NCI-H2196 treated with DMSO at 0.1 percent for 48 hours (cell line): ENCODE results near the gene COMT.
A peak's percentile ranks its signal among the peaks of the same experiment; 100 is the strongest.

Source experiments
- DNase-seq: peaks from one replicate; lab custom pipeline; 2025; ENCODE audit not compliant: unreplicated experiment; lab: John Stamatoyannopoulos, UW

COMT gene

DNA sequence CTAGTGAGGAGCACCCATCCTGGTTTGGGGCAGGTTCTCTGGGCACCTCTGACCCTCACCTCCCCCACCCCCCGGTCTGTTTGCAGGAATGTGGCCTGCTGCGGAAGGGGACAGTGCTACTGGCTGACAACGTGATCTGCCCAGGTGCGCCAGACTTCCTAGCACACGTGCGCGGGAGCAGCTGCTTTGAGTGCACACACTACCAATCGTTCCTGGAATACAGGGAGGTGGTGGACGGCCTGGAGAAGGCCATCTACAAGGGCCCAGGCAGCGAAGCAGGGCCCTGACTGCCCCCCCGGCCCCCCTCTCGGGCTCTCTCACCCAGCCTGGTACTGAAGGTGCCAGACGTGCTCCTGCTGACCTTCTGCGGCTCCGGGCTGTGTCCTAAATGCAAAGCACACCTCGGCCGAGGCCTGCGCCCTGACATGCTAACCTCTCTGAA lies 26.9 kb downstream of the COMT start:
- DNase-seq = no peak

DNA sequence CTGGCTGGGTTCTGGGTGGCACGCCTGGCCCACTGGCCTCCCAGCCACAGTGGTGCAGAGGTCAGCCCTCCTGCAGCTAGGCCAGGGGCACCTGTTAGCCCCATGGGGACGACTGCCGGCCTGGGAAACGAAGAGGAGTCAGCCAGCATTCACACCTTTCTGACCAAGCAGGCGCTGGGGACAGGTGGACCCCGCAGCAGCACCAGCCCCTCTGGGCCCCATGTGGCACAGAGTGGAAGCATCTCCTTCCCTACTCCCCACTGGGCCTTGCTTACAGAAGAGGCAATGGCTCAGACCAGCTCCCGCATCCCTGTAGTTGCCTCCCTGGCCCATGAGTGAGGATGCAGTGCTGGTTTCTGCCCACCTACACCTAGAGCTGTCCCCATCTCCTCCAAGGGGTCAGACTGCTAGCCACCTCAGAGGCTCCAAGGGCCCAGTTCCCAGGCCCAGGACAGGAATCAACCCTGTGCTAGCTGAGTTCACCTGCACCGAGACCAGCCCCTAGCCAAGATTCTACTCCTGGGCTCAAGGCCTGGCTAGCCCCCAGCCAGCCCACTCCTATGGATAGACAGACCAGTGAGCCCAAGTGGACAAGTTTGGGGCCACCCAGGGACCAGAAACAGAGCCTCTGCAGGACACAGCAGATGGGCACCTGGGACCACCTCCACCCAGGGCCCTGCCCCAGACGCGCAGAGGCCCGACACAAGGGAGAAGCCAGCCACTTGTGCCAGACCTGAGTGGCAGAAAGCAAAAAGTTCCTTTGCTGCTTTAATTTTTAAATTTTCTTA lies 27.8 kb downstream of the COMT start:
- no peak for DNase-seq

- DNase-seq = no peak
Measured at GRCh38 chr22:19970031-19970478, 28.5 kb downstream of the COMT start.

GRCh38 chr22:19970479-19971275 lies 29.1 kb downstream of the COMT start:
- DNase-seq = peak; percentile 21

DNA sequence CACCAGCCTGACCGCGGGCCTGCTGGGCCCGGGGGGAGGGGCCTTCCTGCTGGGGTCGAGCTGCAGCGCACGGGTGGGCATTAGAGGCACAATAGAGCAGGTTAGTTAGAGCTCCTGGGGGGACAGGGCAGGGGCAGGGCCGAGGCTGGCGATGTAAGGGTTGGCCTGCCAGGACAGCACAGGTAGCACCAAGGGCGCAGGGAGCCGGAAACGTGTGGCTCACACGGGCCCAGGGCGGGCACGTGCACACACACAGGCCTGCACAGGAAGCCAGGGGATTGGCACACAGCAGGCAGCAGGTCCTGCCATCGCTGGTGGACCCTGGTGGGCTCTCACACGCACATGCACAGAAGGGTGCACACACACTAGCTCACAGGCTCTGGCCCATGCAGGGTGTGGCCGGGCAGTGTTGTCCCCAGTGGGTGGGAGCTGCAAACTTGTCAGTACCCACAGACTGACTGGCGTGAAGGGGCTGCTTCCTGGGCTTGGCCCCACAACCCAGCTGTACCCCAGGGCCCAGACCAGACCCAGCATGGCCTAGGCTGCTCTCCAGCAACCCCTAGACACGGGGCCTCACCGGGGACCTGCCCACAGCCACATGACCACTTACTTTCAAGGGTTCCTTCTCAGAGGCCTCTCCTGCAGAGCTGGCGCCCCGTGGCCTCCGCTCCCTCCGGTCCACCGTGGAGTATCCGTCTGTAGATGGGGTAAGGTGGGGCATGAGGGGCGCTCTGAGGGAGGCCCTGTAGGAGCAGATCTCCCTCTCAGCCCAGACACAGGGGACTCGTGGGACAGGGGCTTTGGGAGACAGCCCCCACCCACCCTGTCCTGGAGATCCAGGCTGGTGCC lies 29.9 kb downstream of the COMT start:
- no peak for DNase-seq

GRCh38 chr22:19972251-19972650 lies 30.7 kb downstream of the COMT start:
- DNase-seq = no peak

GRCh38 chr22:19972652-19973550 lies 31.3 kb downstream of the COMT start:
- DNase-seq = no peak

- no peak for DNase-seq
Measured at GRCh38 chr22:19973551-19974267, 32.1 kb downstream of the COMT start.

- DNase-seq = peak; percentile 63
Measured at GRCh38 chr22:19974268-19974861, 32.8 kb downstream of the COMT start.

DNA sequence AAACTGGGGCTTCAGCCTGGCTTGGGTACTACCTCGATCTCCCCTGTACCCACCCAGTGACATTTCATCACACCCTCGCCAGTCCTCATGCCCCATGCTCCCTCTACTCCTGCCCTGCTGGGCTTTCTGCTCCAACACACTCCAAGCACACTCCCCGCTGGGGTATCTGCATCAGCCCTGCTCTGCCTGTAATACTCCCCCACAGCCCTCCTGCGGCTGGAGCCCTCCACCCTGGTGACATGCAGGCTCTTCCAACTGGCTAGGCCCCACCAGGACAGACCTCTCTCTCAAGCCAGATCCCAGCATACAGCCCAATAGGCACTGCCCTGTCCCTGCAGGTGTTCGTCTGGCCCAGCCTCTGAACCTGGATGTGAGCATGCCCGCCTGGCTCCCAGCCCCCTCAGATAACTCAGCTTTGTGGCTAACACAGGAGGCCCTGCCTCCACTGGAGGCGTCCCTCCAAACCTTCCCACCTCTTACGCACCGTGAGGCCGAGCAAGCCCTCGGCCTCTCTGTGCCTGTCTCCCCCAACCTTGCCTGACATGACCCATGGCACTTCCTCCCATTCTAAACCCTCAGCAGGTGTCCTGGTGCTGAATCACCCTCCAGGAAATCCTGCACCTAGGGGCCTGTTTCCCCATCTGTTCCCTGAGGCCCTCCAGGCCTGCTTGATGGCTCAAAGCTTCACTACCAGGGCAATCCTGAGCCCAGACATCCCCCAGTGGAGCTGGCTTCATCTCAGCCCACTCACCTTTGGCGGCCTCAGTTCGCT lies 33.5 kb downstream of the COMT start:
- no peak for DNase-seq

DNA sequence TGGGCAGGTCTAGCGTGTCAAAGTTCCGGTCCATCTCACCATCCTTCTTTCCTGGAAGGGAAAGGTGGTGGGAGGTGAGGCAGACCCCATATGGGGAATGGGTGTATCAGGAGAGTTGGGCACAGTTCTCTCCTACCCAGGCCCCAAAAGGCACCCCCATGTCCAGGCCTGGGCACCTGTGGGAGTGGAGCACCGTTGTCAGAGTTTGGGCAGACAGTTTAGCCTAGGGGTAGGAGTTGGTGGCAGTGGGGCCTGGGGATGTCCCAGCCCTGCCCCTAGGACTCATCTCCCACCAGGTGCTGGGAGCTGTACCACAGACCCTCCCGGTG lies 34.1 kb downstream of the COMT start:
- no peak for DNase-seq

GRCh38 chr22:19976671-19977070 lies 35.1 kb downstream of the COMT start:
- no peak for DNase-seq

DNA sequence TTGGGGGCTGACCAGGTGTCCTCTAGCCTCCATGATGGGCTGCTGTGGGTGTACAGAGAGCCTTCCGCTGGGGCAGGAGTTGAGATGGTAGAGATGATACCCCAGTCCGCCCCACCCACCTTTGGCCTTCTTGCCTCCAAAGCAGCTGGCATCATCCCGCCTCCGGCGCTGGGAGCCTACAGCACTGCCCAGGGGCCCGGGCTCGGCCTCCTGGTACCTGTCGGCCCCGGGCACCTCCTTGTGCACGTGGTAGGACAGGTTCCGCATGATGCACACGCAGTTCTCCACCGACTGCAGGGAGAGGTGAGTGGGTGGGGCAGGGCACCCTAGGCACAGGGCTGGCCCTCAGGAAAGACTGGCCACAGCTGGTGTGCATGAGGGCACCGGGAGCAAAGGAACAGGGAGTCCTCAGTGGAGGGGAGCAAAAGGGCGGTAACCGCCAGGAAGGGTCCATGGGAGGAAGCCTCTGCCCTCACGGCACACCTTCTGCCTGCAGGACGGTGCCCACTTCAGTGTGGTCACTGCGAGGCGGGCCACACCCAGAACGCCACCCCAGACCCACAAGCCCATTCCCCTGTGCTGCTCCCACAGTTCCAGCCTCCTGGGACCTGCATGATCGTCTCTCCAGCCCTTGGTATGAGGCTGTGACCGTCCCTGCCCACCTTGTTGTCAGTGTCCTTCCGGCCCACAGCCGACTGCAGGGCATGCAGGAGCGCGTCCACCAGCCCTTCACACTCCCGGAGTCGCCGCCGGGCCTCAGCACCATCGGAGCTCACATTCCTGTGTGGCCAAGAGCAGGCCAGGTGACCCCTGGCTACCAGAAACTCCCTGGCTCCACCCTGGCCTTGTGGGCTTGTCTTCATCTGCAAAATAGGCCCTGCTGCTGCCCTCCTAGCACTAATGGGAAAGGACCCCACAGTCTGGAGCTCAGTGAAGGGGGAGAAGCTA lies 36.0 kb downstream of the COMT start:
- DNase-seq = no peak

DNA sequence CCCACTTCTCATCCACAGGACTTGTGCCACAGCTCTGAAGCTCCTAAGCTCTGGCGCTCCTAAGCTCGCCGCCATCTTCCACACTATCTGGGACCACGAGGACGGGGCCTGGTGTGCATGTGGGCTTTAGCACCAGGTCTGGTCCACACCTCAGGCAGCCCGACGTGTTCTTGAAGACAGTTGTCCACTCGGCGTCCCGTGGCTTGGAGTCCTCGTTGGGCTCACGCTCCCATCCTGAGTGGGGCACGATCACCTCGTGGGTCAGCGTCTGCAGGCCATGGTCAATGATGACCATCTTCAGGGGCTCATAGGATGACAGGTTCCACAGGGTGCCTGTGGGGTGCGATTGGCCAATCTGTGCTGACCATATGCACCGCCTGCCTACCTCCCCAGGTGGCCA lies 37.2 kb downstream of the COMT start:
- DNase-seq = no peak

DNA sequence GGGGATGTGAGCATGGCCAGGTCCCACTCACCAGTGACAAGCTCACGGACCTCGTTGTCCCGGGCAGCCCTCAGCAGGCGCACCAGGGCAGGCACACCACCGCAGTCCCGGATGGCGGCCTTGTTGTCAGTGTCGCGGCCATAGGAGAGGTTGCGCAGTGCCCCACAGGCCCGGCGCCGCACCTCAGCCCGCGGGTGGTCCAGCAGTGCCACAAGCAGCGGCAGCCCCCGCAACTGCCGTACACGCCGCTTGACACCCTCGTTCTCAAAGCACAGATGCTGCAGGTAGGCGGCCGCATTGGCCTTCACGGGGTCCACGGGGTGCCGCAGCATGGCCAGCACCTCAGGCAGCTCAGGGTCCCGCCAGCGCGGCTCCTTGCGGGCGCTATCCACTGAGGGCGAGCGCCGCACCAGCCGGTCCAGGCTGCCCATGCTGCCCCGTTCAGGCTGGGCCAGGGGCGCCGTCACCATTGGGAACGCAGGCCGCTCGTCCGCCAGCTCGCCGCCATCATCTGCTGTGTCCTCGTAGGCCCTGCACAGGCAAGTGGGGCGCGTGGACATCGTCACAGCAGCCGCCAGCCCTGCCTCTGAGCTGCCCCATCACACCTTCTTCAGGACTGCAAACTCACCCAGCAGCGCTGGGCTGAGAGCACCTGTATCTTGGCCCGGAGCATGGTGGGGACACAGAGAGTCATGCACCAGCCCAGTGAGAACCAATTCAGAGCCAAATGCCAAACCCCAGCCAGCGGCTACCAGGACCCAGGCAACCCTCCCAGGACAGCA lies 38.3 kb downstream of the COMT start:
- no peak for DNase-seq

- DNase-seq = no peak
Measured at GRCh38 chr22:19980766-19981165, 39.2 kb downstream of the COMT start.
